Measurements from ENCODE around the gene ZACN.

- TF ChIP-seq TAF1 (IDR thresholded peaks at IDR 0.05; ENCODE audit: low read depth) (no peak), RAD21 (IDR thresholded peaks at IDR 0.05; ENCODE audit: low read depth) (no peak), EP300 (IDR thresholded peaks at IDR 0.05; ENCODE audit: borderline replicate concordance) (no peak), EGR1 (IDR thresholded peaks at IDR 0.05) (no peak), YY1 (IDR thresholded peaks at IDR 0.05; ENCODE audit: low read depth) (no peak), NFIC (IDR thresholded peaks at IDR 0.05) (no peak)
These were observed 45.8 kb upstream of the ZACN start for GRCh38 chr17:76033139-76033538.
